ENCODE results near the gene ERBB4. TPM values are rescaled to one million over a fixed set of nuclear protein-coding genes. Genes with fewer than 3 reads are reported as not detected.

Gene ERBB4
- total and polyA plus RNA-seq, 2 of the 8 experiments (the other 6 are each of a cell fraction or from before 2014, with no cell fraction given), result 0.34 to 1.3 TPM

DNA sequence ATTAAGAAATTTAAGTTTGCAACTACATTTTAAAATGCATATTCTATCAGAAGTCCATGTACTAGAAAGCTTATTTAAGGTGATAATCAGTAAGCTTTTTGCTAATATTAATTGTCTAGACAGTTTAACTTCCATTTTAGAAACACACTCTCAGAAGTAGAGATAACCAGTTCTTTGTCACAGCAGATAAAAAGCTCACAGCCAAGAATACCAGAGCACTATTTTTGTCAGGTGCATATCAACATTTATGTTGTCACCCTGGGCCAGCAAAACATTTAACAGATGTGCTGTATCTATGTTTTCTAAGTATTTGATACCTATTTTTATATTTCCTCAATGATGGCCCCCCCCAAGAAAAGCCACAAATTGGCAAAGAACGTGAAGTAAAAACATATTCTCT lies 192.6 kb downstream of the ERBB4 start (continued):
- TF ChIP-seq, protein P1, sequence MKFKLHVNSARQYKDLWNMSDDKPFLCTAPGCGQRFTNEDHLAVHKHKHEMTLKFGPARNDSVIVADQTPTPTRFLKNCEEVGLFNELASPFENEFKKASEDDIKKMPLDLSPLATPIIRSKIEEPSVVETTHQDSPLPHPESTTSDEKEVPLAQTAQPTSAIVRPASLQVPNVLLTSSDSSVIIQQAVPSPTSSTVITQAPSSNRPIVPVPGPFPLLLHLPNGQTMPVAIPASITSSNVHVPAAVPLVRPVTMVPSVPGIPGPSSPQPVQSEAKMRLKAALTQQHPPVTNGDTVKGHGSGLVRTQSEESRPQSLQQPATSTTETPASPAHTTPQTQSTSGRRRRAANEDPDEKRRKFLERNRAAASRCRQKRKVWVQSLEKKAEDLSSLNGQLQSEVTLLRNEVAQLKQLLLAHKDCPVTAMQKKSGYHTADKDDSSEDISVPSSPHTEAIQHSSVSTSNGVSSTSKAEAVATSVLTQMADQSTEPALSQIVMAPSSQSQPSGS (IDR thresholded peaks at IDR 0.05; ENCODE audit: low read length), result no peak
- TF ChIP-seq TBP (IDR thresholded peaks at IDR 0.05; ENCODE audit: low read depth, low read length) (no peak), CTBP2 (IDR thresholded peaks at IDR 0.05; ENCODE audit: borderline replicate concordance, insufficient read depth, insufficient read length, low read length) (no peak)
